HCT116 (cell line): Measurements from ENCODE around the gene DLG2. TPM values are rescaled to one million over a fixed set of nuclear protein-coding genes. Genes with fewer than 3 reads are reported as not detected.

Experiments used
- ATAC-seq: fragments of 200-7000 bp; cut with Tn5 transposase; 2 replicates; pipeline ENCODE4 v1.9.1; 2020; ENCODE audit warnings: mild to moderate bottlenecking, moderate library complexity
- BruUV-seq: library from RNA; stranded (reverse); fragments of 400-500 nt; replicated peaks from 2 replicates; lab custom pipeline; 2021; lab: Mats Ljungman, UMichigan
- CTCF ChIA-PET: fragments of 300-600 bp; sonication (Branson Sonifier 250); formaldehyde crosslinking; loops from one replicate; lab custom pipeline; 2021; ENCODE audit warnings: antibody characterized with exemption; lab: Charles Lee
- POLR2A ChIA-PET: fragments of 300-600, 350-600 bp; sonication (Branson Sonifier 250); formaldehyde crosslinking; loops from one replicate; lab custom pipeline; 2021; ENCODE audit warnings: antibody characterized with exemption; lab: Charles Lee
- RAD21 ChIA-PET, 2 experiments: fragments of 300-600 bp; sonication (Branson Sonifier 250); formaldehyde crosslinking; loops; one replicate each; lab custom pipeline; 2023; ENCODE audit warnings: low total read pairs in 2 of 2; ENCODE audit not compliant: uncharacterized antibody in 2 of 2, unreplicated experiment in 2 of 2, low non-redundant PET in 1 of 2; lab: Charles Lee
- DNase-seq: peaks from one replicate; pipeline ENCODE4 v3.0.0-alpha.2; 2010; ENCODE audit warnings: low read depth, low spot score
- H2AFZ ChIP-seq: fragments of 200-600 bp; shearing (Covaris generic), sonication (generic); 2 replicates; pipeline ENCODE4 v1.6.1; 2017; ENCODE audit warnings: low read depth, mixed run types, mixed read lengths, antibody characterized with exemption, low read length; ENCODE audit not compliant: poor library complexity, severe bottlenecking
- H3K27ac ChIP-seq: 2 replicates; pipeline ENCODE4 v1.5.1; 2012; ENCODE audit warnings: low read depth, low read length
- H3K27me3 ChIP-seq: fragments of 200-600 bp; sonication (generic); 2 replicates; pipeline ENCODE4 v1.6.1; 2016; ENCODE audit warnings: mixed run types, low read length, mixed read lengths; ENCODE audit not compliant: insufficient read depth
- H3K36me3 ChIP-seq, 2 experiments: fragments of 200-500 bp in 1 of 2; fragments of 200-600 bp in 1 of 2; sonication (Bioruptor generic) in 1 of 2; sonication (generic) in 1 of 2; 2 replicates each; pipeline versions ENCODE4 v1.5.1 to v1.6.1; 2014 to 2016; ENCODE audit warnings: low read length in 2 of 2, inconsistent platforms in 1 of 2, mixed read lengths in 1 of 2, mixed run types in 1 of 2; ENCODE audit not compliant: insufficient read depth in 2 of 2, control insufficient read depth in 1 of 2
- H3K4me1 ChIP-seq, 2 experiments: fragments of 200-600 bp in 1 of 2; sonication (generic) in 1 of 2; 2 replicates each; pipeline versions ENCODE4 v1.5.1 to v1.6.1; 2012 to 2017; ENCODE audit warnings: low read length in 2 of 2, inconsistent platforms in 1 of 2, mild to moderate bottlenecking in 1 of 2, mixed read lengths in 1 of 2, mixed run types in 1 of 2, moderate library complexity in 1 of 2; ENCODE audit not compliant: insufficient read depth in 2 of 2, control insufficient read depth in 1 of 2
- H3K4me2 ChIP-seq: fragments of 200-600 bp; sonication (generic); 2 replicates; pipeline ENCODE4 v1.6.1; 2017; ENCODE audit warnings: mixed run types, low read length, mixed read lengths
- H3K4me3 ChIP-seq, 2 experiments: fragments of 200-600 bp in 1 of 2; sonication (generic) in 1 of 2; replicated peaks in 1 of 2; 2 replicates each; pipeline ENCODE4 v1.5.1; 2011 to 2016; ENCODE audit warnings: low read length in 2 of 2, control low read depth in 1 of 2, low read depth in 1 of 2, mild to moderate bottlenecking in 1 of 2, mixed read lengths in 1 of 2, mixed run types in 1 of 2
- H3K79me2 ChIP-seq: fragments of 200-600 bp; sonication (generic); 2 replicates; pipeline ENCODE4 v1.6.1; 2017; ENCODE audit warnings: mild to moderate bottlenecking, mixed run types, low read length, moderate library complexity, mixed read lengths; ENCODE audit not compliant: insufficient read depth
- H3K9ac ChIP-seq: fragments of 200-600 bp; sonication (generic); 2 replicates; pipeline ENCODE4 v1.6.1; 2016; ENCODE audit warnings: low read length, mixed read lengths
- H3K9me2 ChIP-seq: fragments of 200-600 bp; sonication (generic), shearing (Covaris generic); 2 replicates; pipeline ENCODE4 v1.6.1; 2017; ENCODE audit warnings: mixed run types, mild to moderate bottlenecking, moderate library complexity; ENCODE audit not compliant: insufficient read depth
- H3K9me3 ChIP-seq, 2 experiments: fragments of 200-500 bp in 1 of 2; fragments of 200-600 bp in 1 of 2; sonication (Bioruptor generic) in 1 of 2; sonication (generic) in 1 of 2; 2 replicates each; pipeline ENCODE4 v1.6.1; 2014 to 2017; ENCODE audit warnings: low read length in 2 of 2, mixed read lengths in 2 of 2, inconsistent platforms in 1 of 2, low read depth in 1 of 2, mild to moderate bottlenecking in 1 of 2, mixed run types in 1 of 2, moderate library complexity in 1 of 2; ENCODE audit not compliant: control insufficient read depth in 1 of 2, insufficient read depth in 1 of 2
- H4K20me1 ChIP-seq: fragments of 200-600 bp; sonication (generic), shearing (Covaris generic); 2 replicates; pipeline ENCODE4 v1.6.1; 2017; ENCODE audit warnings: mixed run types, mild to moderate bottlenecking, moderate library complexity; ENCODE audit not compliant: insufficient read depth
- ATF3 ChIP-seq: IDR thresholded peaks from 2 replicates; pipeline ENCODE4 v1.6.1; 2012
- EGR1 ChIP-seq: IDR thresholded peaks from 2 replicates; pipeline ENCODE4 v1.6.1; 2012; ENCODE audit warnings: low read depth
- ELF1 ChIP-seq: IDR thresholded peaks from 2 replicates; pipeline ENCODE4 v1.6.1; 2012; ENCODE audit warnings: low read depth, borderline replicate concordance
- EZH2 ChIP-seq: fragments of 200-600 bp; sonication (generic); IDR thresholded peaks from 2 replicates; pipeline ENCODE4 v1.6.1; 2017; ENCODE audit warnings: antibody characterized with exemption, mixed run types
- EZH2phosphoT487 ChIP-seq: fragments of 200-600 bp; IDR thresholded peaks from 2 replicates; pipeline ENCODE4 v1.6.1; 2018; ENCODE audit warnings: antibody characterized with exemption, borderline replicate concordance
- FOSL1 ChIP-seq: IDR thresholded peaks from 2 replicates; pipeline ENCODE4 v1.6.1; 2012; ENCODE audit warnings: low read depth
- JUND ChIP-seq: IDR thresholded peaks from 2 replicates; pipeline ENCODE4 v1.6.1; 2012
- MAX ChIP-seq: IDR thresholded peaks from 2 replicates; pipeline ENCODE4 v1.6.1; 2012
- POLR2A ChIP-seq: IDR thresholded peaks from 2 replicates; pipeline ENCODE4 v1.7.0; 2011; ENCODE audit warnings: borderline replicate concordance; ENCODE audit not compliant: insufficient read depth, insufficient read length; ENCODE audit errors: extremely low read depth
- POLR2AphosphoS5 ChIP-seq: IDR thresholded peaks from 2 replicates; pipeline ENCODE4 v1.6.1; 2011; ENCODE audit warnings: mild to moderate bottlenecking, low read depth, low read length, moderate library complexity
- RAD21 ChIP-seq: IDR thresholded peaks from 2 replicates; pipeline ENCODE4 v1.6.1; 2012; ENCODE audit warnings: low read depth, mild to moderate bottlenecking
- REST ChIP-seq: IDR thresholded peaks from 2 replicates; pipeline ENCODE4 v1.6.1; 2012; ENCODE audit warnings: low read depth
- SIN3A ChIP-seq: IDR thresholded peaks from 2 replicates; pipeline ENCODE4 v1.6.1; 2012; ENCODE audit warnings: low read depth
- SP1 ChIP-seq: IDR thresholded peaks from 2 replicates; pipeline ENCODE4 v1.6.1; 2012; ENCODE audit warnings: low read depth
- SRF ChIP-seq: IDR thresholded peaks from 2 replicates; pipeline ENCODE4 v1.6.1; 2012; ENCODE audit warnings: low read depth
- TCF7L2 ChIP-seq: IDR thresholded peaks from 2 replicates; pipeline ENCODE4 v1.7.0; 2011; ENCODE audit warnings: borderline replicate concordance, inconsistent platforms; ENCODE audit not compliant: insufficient read depth, insufficient read length; ENCODE audit errors: extremely low read depth
- YY1 ChIP-seq: IDR thresholded peaks from 2 replicates; pipeline ENCODE4 v1.6.1; 2011; ENCODE audit warnings: low read length, low read depth, moderate library complexity, mild to moderate bottlenecking; ENCODE audit not compliant: insufficient replicate concordance; ENCODE audit errors: extremely low read depth
- ZBTB33 ChIP-seq: IDR thresholded peaks from 2 replicates; pipeline ENCODE4 v1.6.1; 2011; ENCODE audit warnings: mild to moderate bottlenecking, low read length, moderate library complexity; ENCODE audit not compliant: insufficient replicate concordance; ENCODE audit errors: extremely low read depth
- ZFX ChIP-seq: fragments of 450-650 bp; IDR thresholded peaks from 2 replicates; pipeline ENCODE4 v1.6.1; 2017
- ZNF274 ChIP-seq: fragments of 200-500 bp; sonication (Bioruptor generic); IDR thresholded peaks from 2 replicates; pipeline ENCODE4 v1.6.1; 2014; ENCODE audit warnings: mild to moderate bottlenecking, low read depth, low read length, inconsistent platforms
- intact Hi-C: fragments of 100-400 bp; cut with micrococcal nuclease; formaldehyde crosslinking; loops from 2 replicates; pipeline ENCODE4 v1.10.0; 2022
- total RNA-seq: library from RNA; stranded (reverse); gene quantifications from one replicate; pipeline ENCODE4 v1.2.1, GENCODE V29; 2021; ENCODE audit not compliant: unreplicated experiment

The DLG2 gene
- total RNA-seq, 1 experiment from 2014 or later: 2.4 TPM

GRCh38 chr11:83766932-83767331 is 1860.2 kb downstream of the DLG2 start:
- TF ChIP-seq SP1 (no peak), JUND (no peak), ZBTB33 (no peak), EZH2phosphoT487 (no peak), RAD21 (no peak), FOSL1 (no peak), MAX (no peak), ZFX (no peak), POLR2AphosphoS5 (no peak), SIN3A (no peak), ELF1 (no peak), POLR2A (no peak), TCF7L2 (no peak), ATF3 (no peak), SRF (no peak), EGR1 (no peak), EZH2 (no peak), ZNF274 (no peak), REST (no peak), YY1 (no peak)
- Histone ChIP-seq H3K4me3 (no peak overlapping the region), H3K79me2 (no peaks in the 10 kb centered on the region), H3K27me3 (0 out of 2 replicates have a peak, but pooled peaks cover 4% of the 10 kb centered on the region), H3K36me3 (no peaks in the 10 kb centered on the region), H2AFZ (no peak overlapping the region), H3K4me1 (no peaks in the 10 kb centered on the region), H4K20me1 (no peaks in the 10 kb centered on the region), H3K9me3 (no peaks in the 10 kb centered on the region), H3K9ac (no peak overlapping the region), H3K27ac (no peak overlapping the region), H3K9me2 (no peaks in the 10 kb centered on the region), H3K4me2 (no peak overlapping the region)
- ATAC-seq (no peak), DNase-seq (no peak)
- ChIA-PET POLR2A (no interaction called here), CTCF (no interaction called here), RAD21 (no interaction called here)
- BruUV-seq: no TSS peak
- intact Hi-C loops: no loop called here
